Stimulated activated CD4-positive, alpha-beta T cell treated with anti-CD3 and anti-CD28 coated beads, Interleukin-1b, Interleukin-23, amount 100 ng/mL, for 4 hours (primary cell): ENCODE measurements around the gene SLC6A6.

ENCODE experiments used
- DNase-seq, 2 donors: peaks; one replicate each; pipeline ENCODE4 v3.0.0-alpha.2; 2020; ENCODE audit warnings: low read depth in 2 of 2

SLC6A6 gene

DNA sequence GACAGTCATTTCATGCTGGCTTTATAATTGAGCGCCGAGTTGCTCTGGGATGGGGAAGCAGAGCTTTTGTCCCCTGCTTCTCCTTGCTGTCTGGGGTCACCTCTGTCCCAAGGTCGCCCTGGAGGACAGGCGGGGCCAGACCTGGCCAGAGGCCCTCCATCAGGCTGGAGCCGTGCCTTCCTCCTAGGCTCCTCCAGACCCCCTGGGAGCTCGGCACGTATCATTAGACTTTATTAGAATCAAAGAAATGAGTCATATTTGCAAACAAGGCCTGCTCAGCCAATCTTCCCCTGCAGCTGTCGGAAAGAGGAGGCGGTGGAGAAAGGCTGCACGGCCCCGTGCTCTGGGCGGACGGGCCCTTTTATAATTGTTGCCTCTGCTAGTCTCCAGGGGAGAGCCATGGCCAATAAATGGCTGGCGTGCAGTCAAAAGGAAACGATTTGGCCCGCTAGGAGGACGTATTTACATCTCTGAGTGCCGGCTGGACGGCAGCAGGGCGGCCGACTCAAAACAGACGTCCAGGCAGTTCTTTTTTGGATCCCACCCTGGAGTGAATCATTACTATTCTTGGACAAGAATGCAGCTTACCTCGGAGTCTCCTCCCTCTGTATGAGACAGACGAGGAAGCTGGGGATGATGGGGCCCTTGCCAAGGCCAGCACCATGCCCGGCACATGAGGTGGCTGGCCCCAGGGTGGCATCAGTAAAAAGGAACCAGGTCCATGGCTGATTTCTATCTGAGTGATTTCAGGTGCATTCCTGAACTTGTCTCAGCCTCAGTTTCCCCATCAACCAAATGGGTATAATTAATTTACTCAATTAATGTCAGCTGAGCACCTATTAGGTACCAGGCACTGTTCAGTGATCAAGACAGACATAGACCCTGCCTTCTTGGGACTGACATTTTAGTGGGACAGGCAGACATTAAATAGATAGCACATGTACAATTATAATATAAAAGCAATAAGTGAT is 50.6 kb downstream of the SLC6A6 start:
- no peak for DNase-seq

DNA sequence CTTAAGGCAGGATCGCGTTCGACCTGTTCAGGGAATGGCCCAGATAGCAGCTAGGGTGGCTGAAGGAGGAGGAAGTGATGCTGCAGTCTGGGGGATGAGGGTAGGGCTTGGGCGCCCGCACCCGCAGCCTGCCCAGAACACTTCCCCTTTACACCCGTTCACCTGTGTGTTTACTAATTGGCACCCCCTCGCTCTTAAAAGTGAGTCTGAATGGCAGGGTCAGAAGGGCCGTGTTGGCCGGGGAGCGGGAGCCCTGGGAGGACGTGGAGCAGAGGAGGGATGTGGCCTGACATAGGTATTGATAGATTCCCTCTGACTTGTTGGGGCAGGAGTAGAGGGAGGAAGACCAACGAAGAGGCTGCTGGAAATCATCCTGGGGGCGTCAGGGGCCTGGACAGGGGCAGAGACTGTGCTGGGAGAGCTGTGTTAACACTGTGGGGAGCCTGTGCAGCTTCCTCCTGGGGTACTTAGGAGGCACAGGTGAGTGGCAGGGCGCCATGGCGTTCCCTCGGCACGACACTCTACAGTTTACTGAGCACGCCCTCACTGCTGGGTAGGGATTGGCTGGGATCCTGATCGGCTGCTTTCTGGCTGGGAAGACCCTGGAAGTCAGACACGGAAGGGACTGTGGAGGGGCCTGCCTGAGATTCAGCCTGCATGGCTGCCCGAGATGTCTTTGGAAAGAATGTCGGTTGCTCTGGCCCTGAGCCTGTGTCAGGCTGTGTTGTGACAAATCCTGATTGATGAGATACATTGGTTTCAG is 51.7 kb downstream of the SLC6A6 start:
- DNase-seq: no peak

DNA sequence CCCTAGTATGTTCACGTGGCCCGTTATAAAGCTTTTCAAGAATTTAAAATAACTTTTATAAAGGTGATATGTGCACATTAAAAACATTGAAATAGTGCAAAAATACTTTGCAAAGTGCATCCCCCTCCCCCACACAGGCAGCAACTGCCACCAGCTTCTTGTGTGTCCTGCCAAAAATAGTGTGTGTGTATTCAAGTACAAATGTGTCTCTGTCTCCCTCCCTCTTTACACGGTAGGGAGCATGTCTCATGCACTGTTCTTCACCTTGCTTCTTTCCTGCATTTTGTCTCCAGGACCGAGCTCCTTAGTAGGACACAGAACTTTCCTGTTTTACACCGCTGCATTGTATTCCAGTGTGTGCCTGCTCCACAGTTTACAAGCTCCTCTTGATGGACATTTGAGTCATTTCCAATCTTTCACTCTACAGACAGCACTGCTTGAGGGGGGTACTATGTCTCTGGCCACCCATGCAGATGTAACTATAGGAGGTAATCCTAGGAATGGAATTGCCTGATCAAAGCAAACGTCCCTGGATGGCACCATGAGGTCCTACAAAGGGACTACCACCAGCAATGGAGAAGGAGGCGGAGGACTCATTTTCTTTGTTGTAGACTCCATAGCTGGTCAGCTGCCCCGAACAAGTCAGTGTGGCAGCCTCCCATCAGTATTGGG is 52.4 kb downstream of the SLC6A6 start:
- no peak for DNase-seq

DNA sequence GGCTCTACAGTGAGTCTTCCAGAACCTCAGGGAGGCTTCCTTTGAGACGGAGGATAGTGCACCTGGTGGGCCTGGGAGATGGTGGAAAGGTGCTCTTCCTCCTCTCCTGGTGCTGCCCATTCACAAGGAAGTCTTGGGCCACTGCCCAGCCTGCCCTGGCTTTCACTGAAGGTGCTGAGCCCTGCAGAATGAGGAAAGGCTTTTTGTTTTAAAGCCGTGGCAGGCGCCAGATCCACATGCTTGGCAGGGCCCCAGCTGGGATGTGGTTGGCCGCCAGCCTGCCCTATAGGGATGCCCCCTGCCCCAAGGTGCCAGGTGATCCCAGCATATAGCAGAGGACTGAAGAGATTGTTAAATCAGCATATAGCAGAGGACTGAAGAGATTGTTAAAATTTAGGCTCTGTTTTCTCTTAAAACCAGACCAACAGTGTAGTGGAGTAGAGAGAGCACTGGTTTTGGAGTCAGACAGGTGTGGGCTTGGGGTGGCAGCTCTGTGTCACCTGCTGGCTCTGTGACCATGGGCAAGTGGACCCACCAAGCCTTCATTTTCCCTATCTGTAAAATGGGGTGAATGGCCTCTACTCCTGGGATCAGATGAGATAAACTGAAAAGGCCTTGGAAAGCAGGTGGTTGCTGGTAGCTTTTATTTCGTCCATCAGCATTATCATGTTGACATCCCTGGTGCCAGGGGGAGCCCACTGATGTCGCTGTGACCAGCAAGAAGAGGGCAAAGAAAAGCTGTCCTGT is 53.3 kb downstream of the SLC6A6 start:
- no peak for DNase-seq

DNA sequence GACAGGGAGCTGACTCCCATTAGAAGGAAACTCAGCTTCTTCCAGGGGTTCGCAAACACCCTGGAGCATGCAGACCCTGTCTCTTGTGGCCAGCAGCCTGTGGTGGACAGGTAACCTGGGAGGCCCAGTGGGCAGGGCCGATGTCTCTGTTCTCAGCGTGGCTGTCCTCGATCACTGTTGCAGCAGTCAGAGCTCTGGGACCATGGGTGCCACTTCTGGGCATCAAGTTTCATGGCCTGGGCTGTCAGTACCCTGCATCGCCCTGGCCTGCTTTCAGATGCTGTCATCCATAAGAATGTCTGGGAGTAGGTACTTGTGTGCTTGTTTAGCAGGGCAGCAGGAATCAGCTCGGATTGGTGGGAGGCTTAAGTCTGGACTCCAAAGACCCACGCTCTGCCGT is 54.4 kb downstream of the SLC6A6 start:
- no peak for DNase-seq

GRCh38 chr3:14457481-14457880 is 55.1 kb downstream of the SLC6A6 start:
- no peak for DNase-seq

GRCh38 chr3:14457999-14458398 is 55.6 kb downstream of the SLC6A6 start:
- DNase-seq: no peak

DNA sequence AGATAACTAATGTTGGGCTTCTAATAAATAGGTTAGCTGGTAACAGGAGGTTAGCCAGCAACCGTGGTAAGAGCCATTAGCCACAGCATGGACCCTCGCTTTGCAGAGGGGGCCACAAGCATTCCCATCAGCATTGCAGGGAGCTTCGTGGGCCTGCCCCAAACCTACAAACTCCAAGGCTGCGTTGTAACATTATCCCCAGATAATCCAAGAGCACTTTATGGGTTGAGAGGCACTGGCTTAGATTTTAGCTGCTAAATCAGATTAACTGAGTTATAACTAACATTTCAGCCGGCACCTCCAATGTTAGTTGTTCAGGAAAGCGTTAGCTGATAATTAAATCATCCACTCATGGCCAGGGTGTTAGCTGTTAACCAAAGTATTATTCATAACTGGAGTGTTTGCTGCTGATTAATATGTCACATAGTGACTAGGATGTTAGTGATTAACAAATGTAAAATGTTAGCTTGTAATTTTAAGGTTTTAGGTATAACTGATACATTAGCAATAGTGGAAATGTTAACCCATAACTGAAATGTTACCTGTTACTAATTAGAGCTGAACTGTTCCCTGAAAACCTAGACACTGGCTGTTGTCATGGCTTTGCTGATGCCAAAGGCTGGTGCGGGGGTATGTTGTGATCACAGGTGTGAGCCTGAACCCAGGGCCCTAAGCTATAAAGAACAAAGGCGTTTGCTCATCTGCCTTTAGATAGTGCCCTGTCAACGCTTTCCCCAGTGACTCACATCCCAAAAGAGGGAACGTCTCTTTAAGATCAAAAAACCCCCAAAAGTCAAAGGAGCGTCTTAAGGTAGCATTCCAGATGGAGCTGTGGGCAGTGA is 56.2 kb downstream of the SLC6A6 start:
- DNase-seq: no peak

GRCh38 chr3:14459384-14459783 is 57.0 kb downstream of the SLC6A6 start:
- no peak for DNase-seq

DNA sequence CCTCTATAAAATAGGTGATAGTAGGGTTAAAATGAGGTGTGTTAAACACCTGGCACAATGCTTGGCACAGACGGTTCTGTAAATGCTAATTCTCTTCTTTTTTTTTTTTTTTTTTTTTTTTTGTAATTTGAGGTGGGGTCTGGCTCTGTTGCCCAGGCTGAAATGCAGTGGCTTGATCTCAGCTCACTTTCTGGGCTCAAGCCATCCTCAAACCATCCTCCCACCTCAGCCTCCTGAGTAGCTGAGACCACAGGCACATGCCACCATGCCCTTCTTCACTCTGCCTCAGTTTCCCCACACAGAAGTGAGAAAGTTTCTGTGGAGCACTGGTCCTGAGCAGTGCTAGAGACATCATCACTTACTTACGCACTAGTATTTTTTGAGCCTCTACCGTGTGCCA is 57.4 kb downstream of the SLC6A6 start:
- DNase-seq: no peak

- no peak for DNase-seq
These were observed 58.1 kb downstream of the SLC6A6 start for GRCh38 chr3:14460342-14461005.

DNA sequence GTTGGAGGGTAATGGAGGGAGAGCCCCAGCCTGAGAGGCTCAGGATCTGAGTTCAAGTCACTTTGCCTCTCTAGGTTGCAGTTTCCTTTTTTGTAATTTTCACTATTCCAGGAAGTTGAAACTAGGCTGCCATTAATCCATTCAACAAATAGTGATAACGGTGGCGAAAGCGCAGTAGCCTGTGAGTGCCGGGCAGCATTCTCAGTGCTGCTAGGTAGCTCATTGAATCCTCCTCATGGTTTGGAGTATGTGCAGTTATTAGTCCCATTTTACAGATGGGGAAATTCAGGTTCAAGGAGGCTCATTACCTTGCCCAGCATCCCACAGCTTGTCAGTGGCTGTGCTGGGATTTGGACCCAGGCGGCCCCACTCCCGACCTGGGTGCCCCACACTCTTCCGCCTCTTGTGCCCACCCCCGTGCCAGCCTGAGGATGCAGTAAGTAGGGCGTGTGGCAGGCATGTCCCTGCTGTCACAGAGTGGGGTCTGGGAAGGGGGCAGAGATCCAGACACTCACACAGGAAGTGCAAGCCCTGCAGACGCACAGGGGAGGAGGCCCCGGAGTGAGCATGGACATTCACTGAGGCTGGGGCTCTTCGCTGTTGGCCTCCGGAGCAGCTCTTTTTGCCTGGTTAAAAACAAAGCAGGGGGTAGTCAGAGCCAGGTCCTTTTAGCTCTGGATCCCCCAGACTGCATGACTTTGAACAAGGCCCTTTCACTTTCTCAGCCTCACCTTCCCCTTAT is 58.8 kb downstream of the SLC6A6 start:
- no peak for DNase-seq

DNA sequence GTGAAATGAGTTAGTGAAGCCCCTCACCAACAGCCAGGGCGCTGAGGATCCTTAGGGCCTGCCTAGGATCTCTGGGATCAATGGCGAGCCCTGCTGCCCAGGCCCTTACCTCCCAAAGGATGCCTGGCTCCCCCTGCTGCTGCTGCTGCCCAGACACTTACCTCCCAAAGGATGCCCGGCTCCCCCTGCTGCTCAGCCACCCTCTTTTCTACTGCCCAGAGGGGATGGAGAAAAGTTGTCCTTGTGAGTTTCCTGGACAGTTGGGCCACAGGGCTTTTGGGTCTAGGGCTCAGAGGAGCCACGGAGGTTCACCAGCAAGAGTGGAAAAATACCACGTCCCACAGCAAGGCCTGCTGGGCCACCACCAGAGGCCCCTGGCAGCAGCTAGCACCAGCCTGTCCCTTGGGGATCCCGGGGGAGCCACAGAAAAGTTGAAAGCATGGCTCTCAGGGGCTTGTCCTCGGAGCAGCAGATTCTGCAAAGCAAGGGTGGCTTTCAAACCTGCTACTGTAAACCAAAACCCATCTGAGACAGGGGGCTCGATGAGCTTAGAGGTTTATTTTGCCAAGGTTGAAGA is 59.4 kb downstream of the SLC6A6 start:
- peak; percentile 12 to 37 for DNase-seq

GRCh38 chr3:14462738-14463137 is 60.3 kb downstream of the SLC6A6 start:
- no peak for DNase-seq

DNA sequence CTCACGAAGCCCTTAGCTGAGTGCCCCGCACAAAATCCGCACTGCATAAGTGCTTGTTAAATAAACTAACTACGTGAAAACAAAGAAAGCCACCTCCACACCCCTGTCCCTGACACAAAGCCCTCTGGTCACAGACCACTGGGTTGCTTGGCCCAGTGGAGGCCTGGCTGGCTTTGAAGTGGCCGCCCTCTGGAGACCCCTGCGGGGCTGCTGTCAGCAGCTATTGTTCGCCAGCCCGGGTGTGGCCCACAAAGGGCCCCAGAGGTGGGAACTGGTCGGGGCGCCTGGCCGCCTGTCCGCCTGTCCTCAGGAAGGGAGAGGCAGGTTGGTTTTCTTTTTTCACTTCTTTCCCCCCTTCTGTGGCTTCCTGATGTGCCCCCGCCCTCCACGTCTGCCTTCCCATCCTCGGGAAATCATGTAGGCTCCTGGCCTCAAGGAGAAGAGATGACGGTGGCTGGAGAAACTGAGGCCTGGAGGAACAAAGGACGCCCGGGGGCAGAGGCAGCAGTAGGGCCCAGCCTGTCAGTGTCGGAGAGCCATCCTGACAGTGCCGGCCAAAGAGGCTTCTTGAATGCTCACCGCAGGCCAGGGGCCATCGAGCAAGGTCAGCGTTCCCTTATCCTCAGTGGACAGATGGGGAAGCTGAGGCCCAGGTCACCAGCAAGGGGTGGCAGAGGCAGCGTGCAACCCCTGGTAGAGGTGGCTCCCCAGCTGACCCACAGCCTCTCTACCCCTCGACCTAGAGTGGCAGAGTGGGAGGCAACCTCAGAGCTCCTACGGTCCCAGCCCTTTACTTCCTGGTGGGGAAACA is 61.1 kb downstream of the SLC6A6 start:
- no peak for DNase-seq

DNA sequence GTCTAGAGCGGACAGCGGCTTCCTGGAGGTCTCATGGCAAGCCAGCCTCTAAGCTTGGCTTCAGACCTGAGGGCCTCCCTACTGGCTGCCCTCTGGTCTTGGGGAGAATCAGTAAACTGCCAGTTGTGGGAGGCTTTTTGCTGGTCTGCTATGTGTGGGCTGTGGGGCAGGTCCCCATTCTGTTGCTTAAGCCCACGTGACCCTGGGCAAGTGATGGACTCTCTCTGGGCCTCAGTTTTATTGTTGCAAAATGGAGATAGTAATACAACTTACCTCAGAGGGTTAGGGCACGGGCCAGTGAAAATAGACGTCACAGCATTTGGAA is 61.7 kb downstream of the SLC6A6 start:
- DNase-seq: no peak

DNA sequence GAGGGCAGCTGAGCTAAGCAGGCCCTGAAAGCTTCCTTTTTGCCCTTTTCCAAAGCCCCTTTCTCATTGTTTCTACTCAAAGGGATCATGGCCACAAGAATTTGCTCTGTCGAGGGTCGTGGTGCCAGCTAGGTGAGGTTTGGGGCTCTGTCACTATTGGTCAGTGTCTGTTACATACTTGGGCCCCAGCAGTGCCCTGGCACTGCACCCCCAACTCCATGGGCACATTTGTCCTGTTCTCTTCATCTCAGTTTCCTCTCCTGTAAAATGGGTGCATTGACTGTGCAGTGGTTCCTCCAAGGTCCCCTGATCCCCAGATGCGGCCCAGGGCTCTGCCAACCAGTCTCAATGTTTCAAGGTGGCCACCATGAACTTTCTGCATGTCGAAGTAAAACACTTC is 62.1 kb downstream of the SLC6A6 start:
- DNase-seq: no peak

- no peak for DNase-seq
These were observed 63.0 kb downstream of the SLC6A6 start for GRCh38 chr3:14465425-14465824.
